Measurements from ENCODE around the gene GUCA1C. TPM values are rescaled to one million over a fixed set of nuclear protein-coding genes. Genes with fewer than 3 reads are reported as not detected.

GUCA1C gene
- total RNA-seq, 1 experiment from 2014 or later = not detected

DNA sequence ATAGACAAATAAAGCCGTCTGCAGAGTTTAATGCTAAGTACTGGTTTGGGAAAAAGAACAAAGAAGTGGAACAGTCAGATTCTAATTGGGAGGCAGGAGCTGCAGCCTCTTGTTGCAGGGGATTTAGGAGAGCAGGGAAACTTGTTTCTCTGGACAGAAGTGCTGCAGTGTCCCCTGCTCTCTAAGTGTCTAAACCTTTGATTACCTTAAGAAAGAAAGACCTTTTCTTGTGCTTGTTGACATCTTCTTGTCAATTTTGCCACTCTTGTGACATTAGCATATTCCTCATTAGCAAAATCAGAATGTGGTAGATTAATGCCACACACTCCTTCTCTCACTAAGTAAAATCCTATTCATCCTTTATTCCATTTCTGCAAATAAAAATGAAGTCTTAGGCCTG is 92.3 kb downstream of the GUCA1C start:
- Histone ChIP-seq H3K27ac (ENCODE audit: low read depth, low read length, poor library complexity, severe bottlenecking) (no peak overlapping the region), H3K9me3 (ENCODE audit: low read depth, low read length, poor library complexity, severe bottlenecking) (no peaks in the 10 kb centered on the region), H3K4me3 (ENCODE audit: low read depth, low read length, poor library complexity, severe bottlenecking) (no peak overlapping the region), H3K4me1 (ENCODE audit: insufficient read depth, low read length, poor library complexity, severe bottlenecking) (no peaks in the 10 kb centered on the region), H3K27me3 (replicated peaks; ENCODE audit: insufficient read depth, low read depth, low read length, poor library complexity) (no peaks in the 10 kb centered on the region), H3K36me3 (ENCODE audit: insufficient read depth, low read length, poor library complexity, severe bottlenecking) (no peaks in the 10 kb centered on the region)
- BruUV-seq (replicated peaks) = no TSS peak
- no peak for DNase-seq (ENCODE audit: low spot score)
- ChIA-PET POLR2A (ENCODE audit: low non-redundant PET) (no interaction called here), CTCF (no interaction called here)
- TF ChIP-seq CTCF (conservative IDR thresholded peaks at IDR 0.05; ENCODE audit: low read depth, low read length) = no peak
- TF ChIP-seq EZH2 (IDR thresholded peaks at IDR 0.05; ENCODE audit: borderline replicate concordance, low read depth, low read length, poor library complexity, severe bottlenecking) = no peak
- intact Hi-C loops (cut with micrococcal nuclease; ENCODE audit: unreplicated experiment) = no loop called here

Other genes with a start within 250 kb of the GUCA1C start
- gene RETNLB, start 196.5 kb downstream of the GUCA1C start, total RNA-seq (2021) = not detected in 2 replicates
- gene TRAT1, start 131.1 kb downstream of the GUCA1C start, total RNA-seq (2021) = not detected in 2 replicates
- gene MORC1, start 164.3 kb upstream of the GUCA1C start, total RNA-seq (2021) = 0.68 and 0.88 TPM in 2 replicates
- gene C3orf85, start 182.8 kb upstream of the GUCA1C start, total RNA-seq (2021) = not detected in 2 replicates